ENCODE measurements around the gene IL18R1.

Gene IL18R1

GRCh38 chr2:102391565-102391964 lies 36.0 kb downstream of the IL18R1 start:
- FAIRE-seq, result no peak
- DNase-seq (ENCODE audit: insufficient read length, low spot score), result no peak
- TF ChIP-seq CTCF (IDR thresholded peaks at IDR 0.05; ENCODE audit: insufficient read depth, missing control alignments), result no peak

- DNase-seq (ENCODE audit: insufficient read length, low spot score) (no peak), FAIRE-seq (no peak)
- TF ChIP-seq CTCF (IDR thresholded peaks at IDR 0.05; ENCODE audit: insufficient read depth, missing control alignments), result no peak
These were observed 36.5 kb downstream of the IL18R1 start for GRCh38 chr2:102392096-102392495.

- FAIRE-seq, result no peak
- DNase-seq (ENCODE audit: insufficient read length, low spot score), result no peak
- no peak for TF ChIP-seq CTCF (IDR thresholded peaks at IDR 0.05; ENCODE audit: insufficient read depth, missing control alignments)
These were observed 37.3 kb downstream of the IL18R1 start for GRCh38 chr2:102392942-102393341.

- no peak for DNase-seq (ENCODE audit: insufficient read length, low spot score)
- no peak for FAIRE-seq
- TF ChIP-seq CTCF (IDR thresholded peaks at IDR 0.05; ENCODE audit: insufficient read depth, missing control alignments), result no peak
These were observed 40.4 kb downstream of the IL18R1 start for GRCh38 chr2:102396012-102396411.

GRCh38 chr2:102397209-102397608 lies 41.6 kb downstream of the IL18R1 start:
- no peak for TF ChIP-seq CTCF (IDR thresholded peaks at IDR 0.05; ENCODE audit: insufficient read depth, missing control alignments)
- DNase-seq (ENCODE audit: insufficient read length, low spot score) (no peak), FAIRE-seq (no peak)

- no peak for FAIRE-seq
- no peak for DNase-seq (ENCODE audit: insufficient read length, low spot score)
- TF ChIP-seq CTCF (IDR thresholded peaks at IDR 0.05; ENCODE audit: insufficient read depth, missing control alignments), result no peak
These were observed 44.0 kb downstream of the IL18R1 start for GRCh38 chr2:102399499-102400141.

- no peak for FAIRE-seq
- DNase-seq (ENCODE audit: insufficient read length, low spot score), result no peak
- TF ChIP-seq CTCF (IDR thresholded peaks at IDR 0.05; ENCODE audit: insufficient read depth, missing control alignments), result no peak
These were observed 45.9 kb downstream of the IL18R1 start for GRCh38 chr2:102401456-102401855.

Data from D721Med (cell line).